Testis (tissue), 2 donors: ENCODE results near the gene TAX1BP1.

ENCODE experiments used
- POLR2A ChIP-seq: fragments of 450-650 bp; IDR thresholded peaks from one replicate; pipeline ENCODE4 v1.6.1; 2017; ENCODE audit warnings: antibody characterized with exemption, mild to moderate bottlenecking, moderate library complexity
- TF ChIP-seq, protein P1 (sequence below), 3 experiments: fragments of 450-650 bp in 2 of 3; fragments of 200-600 bp in 1 of 3; sonication (generic) in 1 of 3; IDR thresholded peaks; one replicate each; pipeline ENCODE4 v1.5.1; 2016 to 2019; ENCODE audit warnings: antibody characterized with exemption in 3 of 3, mild to moderate bottlenecking in 2 of 3, moderate library complexity in 1 of 3

DNA sequence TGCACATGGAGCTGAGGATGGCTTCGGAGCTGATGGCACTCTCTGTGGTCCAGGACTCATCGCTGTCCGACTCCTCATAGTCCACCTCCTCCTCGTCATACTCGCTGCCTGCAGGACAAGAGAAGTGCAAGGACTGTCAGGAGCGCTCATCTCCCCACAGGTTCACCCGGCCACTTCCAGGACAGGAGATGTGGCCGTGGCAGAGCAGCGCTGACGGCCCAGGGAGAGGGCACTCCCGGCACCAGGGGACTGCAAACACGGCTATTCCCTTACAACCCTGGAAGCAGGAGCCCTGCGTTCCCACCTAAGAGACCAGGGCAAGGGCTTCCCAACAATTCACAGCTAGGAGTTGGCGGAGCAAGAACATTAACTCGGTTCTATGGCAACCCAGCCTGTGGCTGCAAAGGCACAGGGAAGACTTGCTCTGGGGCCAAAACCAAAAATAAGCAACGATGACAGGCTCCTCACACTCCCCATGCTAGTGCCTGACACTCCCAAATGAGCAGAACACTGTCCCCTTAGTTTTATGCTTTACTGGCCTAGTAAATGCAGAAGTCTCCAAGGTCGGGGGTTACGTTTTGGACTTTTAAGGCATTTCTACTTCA lies 100.9 kb downstream of the TAX1BP1 start:
- TF ChIP-seq, protein P1, sequence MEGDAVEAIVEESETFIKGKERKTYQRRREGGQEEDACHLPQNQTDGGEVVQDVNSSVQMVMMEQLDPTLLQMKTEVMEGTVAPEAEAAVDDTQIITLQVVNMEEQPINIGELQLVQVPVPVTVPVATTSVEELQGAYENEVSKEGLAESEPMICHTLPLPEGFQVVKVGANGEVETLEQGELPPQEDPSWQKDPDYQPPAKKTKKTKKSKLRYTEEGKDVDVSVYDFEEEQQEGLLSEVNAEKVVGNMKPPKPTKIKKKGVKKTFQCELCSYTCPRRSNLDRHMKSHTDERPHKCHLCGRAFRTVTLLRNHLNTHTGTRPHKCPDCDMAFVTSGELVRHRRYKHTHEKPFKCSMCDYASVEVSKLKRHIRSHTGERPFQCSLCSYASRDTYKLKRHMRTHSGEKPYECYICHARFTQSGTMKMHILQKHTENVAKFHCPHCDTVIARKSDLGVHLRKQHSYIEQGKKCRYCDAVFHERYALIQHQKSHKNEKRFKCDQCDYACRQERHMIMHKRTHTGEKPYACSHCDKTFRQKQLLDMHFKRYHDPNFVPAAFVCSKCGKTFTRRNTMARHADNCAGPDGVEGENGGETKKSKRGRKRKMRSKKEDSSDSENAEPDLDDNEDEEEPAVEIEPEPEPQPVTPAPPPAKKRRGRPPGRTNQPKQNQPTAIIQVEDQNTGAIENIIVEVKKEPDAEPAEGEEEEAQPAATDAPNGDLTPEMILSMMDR (IDR thresholded peaks at IDR 0.05) = no peak
- no peak for TF ChIP-seq POLR2A
